Urothelium cell line (cell line): Measurements from ENCODE around the gene ARHGEF17.
"Not testable (repeated sequence)": the region's sequence is repeated elsewhere in the genome, so short reads cannot be mapped to it uniquely, and the experiment has no call there.

ENCODE experiments used
- DNase-seq: peaks from one replicate; pipeline ENCODE4 v3.0.0; 2011; ENCODE audit warnings: low spot score, mixed read lengths
- FAIRE-seq: peaks from 2 replicates; lab custom pipeline; 2011; peaks lifted over from hg19 to GRCh38; lab: Jason Lieb, UNC

Gene ARHGEF17

GRCh38 chr11:73271936-73272679, 36.0 kb upstream of the ARHGEF17 start, which contains the start of gene P2RY6:
P2RY6 (plus strand) TSS chr11:73272338; CDS start chr11:73296519, 24,181 bp downstream.
- FAIRE-seq (no peak), DNase-seq (peak; percentile 47)

- DNase-seq: no peak
- no peak for FAIRE-seq
These were observed 35.4 kb upstream of the ARHGEF17 start for GRCh38 chr11:73272680-73273038.

- no peak for FAIRE-seq
- no peak for DNase-seq
These were observed 34.7 kb upstream of the ARHGEF17 start for GRCh38 chr11:73273222-73273895.

GRCh38 chr11:73274191-73274590, 33.9 kb upstream of the ARHGEF17 start:
- not testable (repeated sequence) for DNase-seq, FAIRE-seq

GRCh38 chr11:73274722-73275380, 33.2 kb upstream of the ARHGEF17 start:
- no peak for FAIRE-seq
- no peak for DNase-seq

- DNase-seq (no peak), FAIRE-seq (no peak)
These were observed 32.7 kb upstream of the ARHGEF17 start for GRCh38 chr11:73275381-73275750.

- no peak for DNase-seq
- FAIRE-seq: no peak
These were observed 30.6 kb upstream of the ARHGEF17 start for GRCh38 chr11:73277467-73277866.

- FAIRE-seq (no peak), DNase-seq (no peak)
These were observed 27.4 kb upstream of the ARHGEF17 start for GRCh38 chr11:73280626-73281025.

GRCh38 chr11:73281201-73281741, 26.8 kb upstream of the ARHGEF17 start:
- DNase-seq (no peak), FAIRE-seq (no peak)

- FAIRE-seq: no peak
- no peak for DNase-seq
These were observed 26.0 kb upstream of the ARHGEF17 start for GRCh38 chr11:73281796-73282660.

GRCh38 chr11:73283276-73284000, 24.6 kb upstream of the ARHGEF17 start:
- FAIRE-seq (no peak), DNase-seq (no peak)

- no peak for DNase-seq
These were observed 24.0 kb upstream of the ARHGEF17 start for GRCh38 chr11:73284106-73284505.

GRCh38 chr11:73285721-73286120, 22.4 kb upstream of the ARHGEF17 start:
- FAIRE-seq (no peak), DNase-seq (no peak)

More at GRCh38 chr11:73284106-73284505, 24.0 kb upstream of the ARHGEF17 start:
- no peak for FAIRE-seq

GRCh38 chr11:73286240-73286810, 21.8 kb upstream of the ARHGEF17 start:
- DNase-seq: no peak
- FAIRE-seq: no peak

GRCh38 chr11:73287400-73288101, 20.5 kb upstream of the ARHGEF17 start:
- DNase-seq (no peak), FAIRE-seq (no peak)

- DNase-seq (no peak), FAIRE-seq (no peak)
These were observed 19.7 kb upstream of the ARHGEF17 start for GRCh38 chr11:73288192-73288872.

GRCh38 chr11:73288873-73289707, 19.0 kb upstream of the ARHGEF17 start:
- DNase-seq (peak; percentile 85), FAIRE-seq (peak; percentile 63)
